ENCODE measurements around the gene UBE2O. TPM values are rescaled to one million over a fixed set of nuclear protein-coding genes. Genes with fewer than 3 reads are reported as not detected.

Gene UBE2O
- total and polyA plus RNA-seq, 2 experiments from 2014 or later: 30.4 to 79.4 TPM

GRCh38 chr17:76469076-76469990, 16.4 kb upstream of the UBE2O start:
- Histone ChIP-seq H3K4me2 (no peak overlapping the region), H3K9me2 (ENCODE audit: insufficient read depth) (no peaks in the 10 kb centered on the region), H3K36me3 (ENCODE audit: insufficient read depth) (no peaks in the 10 kb centered on the region), H4K20me1 (replicated peaks; ENCODE audit: insufficient read depth) (no peaks in the 10 kb centered on the region), H3K27me3 (ENCODE audit: insufficient read depth) (no peaks in the 10 kb centered on the region), H2AFZ (no peak overlapping the region), H3K4me1 (ENCODE audit: insufficient read depth) (no peaks in the 10 kb centered on the region), H3K27ac (ENCODE audit: low read depth) (no peak overlapping the region), H3F3A (replicated peaks; ENCODE audit: low read depth) (no peaks in the 10 kb centered on the region), H3K4me3 (no peak overlapping the region), H3K79me2 (replicated peaks; ENCODE audit: insufficient read depth) (no peaks in the 10 kb centered on the region)
- no peaks in the 10 kb centered on the region; the same call in 1 of the 3 replicates for H3K9me3 Mint-ChIP-seq
- peaks cover 10% of the 10 kb centered on the region; the same call in 2 of the 3 replicates for H3K4me1 Mint-ChIP-seq
- H3K27me3 Mint-ChIP-seq (ENCODE audit: insufficient read depth, low read depth, poor library complexity): peaks cover 11% of the 10 kb centered on the region
- no peak overlapping the region for H3K27ac Mint-ChIP-seq
- DNase-seq (ENCODE audit: low spot score) (no peak), ATAC-seq (no peak)
- H3K36me3 Mint-ChIP-seq (ENCODE audit: low read depth): peaks cover 4% of the 10 kb centered on the region; the same call in 1 of the 3 replicates
- no peak for TF ChIP-seq JUNB (IDR thresholded peaks at IDR 0.05; ENCODE audit: unreplicated experiment)
- no peak for TF ChIP-seq ETS1 (IDR thresholded peaks at IDR 0.05)
- no peak for TF ChIP-seq STAT1 (IDR thresholded peaks at IDR 0.05; ENCODE audit: unreplicated experiment)
- no peak for TF ChIP-seq EZH2 (IDR thresholded peaks at IDR 0.05; ENCODE audit: low read depth, unreplicated experiment)
- no peak for TF ChIP-seq REST (IDR thresholded peaks at IDR 0.05; ENCODE audit: unreplicated experiment)
- no peak for TF ChIP-seq NANOG (IDR thresholded peaks at IDR 0.05; ENCODE audit: borderline replicate concordance)
- no peak overlapping the region for H3K4me3 Mint-ChIP-seq

GRCh38 chr17:76468634-76469010, 15.7 kb upstream of the UBE2O start:
- no peaks in the 10 kb centered on the region for H3K4me1 ChIP-seq (ENCODE audit: insufficient read depth)
- no peak overlapping the region for H2AFZ ChIP-seq
- Mint-ChIP-seq H3K36me3 (ENCODE audit: low read depth) (peaks cover 4% of the 10 kb centered on the region; the same call in 1 of the 3 replicates), H3K4me3 (no peak overlapping the region), H3K9me3 (no peaks in the 10 kb centered on the region; the same call in 1 of the 3 replicates), H3K27me3 (ENCODE audit: insufficient read depth, low read depth, poor library complexity) (peaks cover 11% of the 10 kb centered on the region), H3K4me1 (peaks cover 10% of the 10 kb centered on the region; the same call in 2 of the 3 replicates), H3K27ac (no peak overlapping the region)
- no peak for ATAC-seq
- H3K27ac ChIP-seq (ENCODE audit: low read depth): no peak overlapping the region
- H3K4me2 ChIP-seq: no peak overlapping the region
- H3K36me3 ChIP-seq (ENCODE audit: insufficient read depth): no peaks in the 10 kb centered on the region
- H3K79me2 ChIP-seq (replicated peaks; ENCODE audit: insufficient read depth): no peaks in the 10 kb centered on the region
- H3K9me2 ChIP-seq (ENCODE audit: insufficient read depth): no peaks in the 10 kb centered on the region
- no peak for DNase-seq (ENCODE audit: low spot score)
- H4K20me1 ChIP-seq (replicated peaks; ENCODE audit: insufficient read depth): no peaks in the 10 kb centered on the region
- H3K27me3 ChIP-seq (ENCODE audit: insufficient read depth): no peaks in the 10 kb centered on the region
- no peaks in the 10 kb centered on the region for H3F3A ChIP-seq (replicated peaks; ENCODE audit: low read depth)
- no peak overlapping the region for H3K4me3 ChIP-seq
- TF ChIP-seq CTCF (conservative IDR thresholded peaks at IDR 0.05; ENCODE audit: low read depth in 2 of 2): no peak
- no peak for TF ChIP-seq ZNF331 (CRISPR knock-in tag; IDR thresholded peaks at IDR 0.05; ENCODE audit: low read depth)

Measured in GM23338 (cell line).